Right lobe of liver (tissue), 4 donors: ENCODE data around the gene CFAP90.

Experiments
- POLR2A ChIP-seq: fragments of 450-650 bp; IDR thresholded peaks from one replicate; pipeline ENCODE4 v1.6.1; 2017; ENCODE audit warnings: antibody characterized with exemption, mild to moderate bottlenecking
- TF ChIP-seq, protein P1 (sequence below), 4 donors: fragments of 200-600 bp in 3 of 4; fragments of 450-650 bp in 1 of 4; IDR thresholded peaks; one replicate each; pipeline versions ENCODE4 v1.5.1 to v1.8.0; 2016 to 2022; ENCODE audit warnings: antibody characterized with exemption in 4 of 4, mild to moderate bottlenecking in 2 of 4
- donor health status: DM: no; HTN: no; CAD: no.
- donor health status: DM: no; HTN: no; CAD: no.
- donor health status: DM: no; HTN: yes; CAD: no.

DNA sequence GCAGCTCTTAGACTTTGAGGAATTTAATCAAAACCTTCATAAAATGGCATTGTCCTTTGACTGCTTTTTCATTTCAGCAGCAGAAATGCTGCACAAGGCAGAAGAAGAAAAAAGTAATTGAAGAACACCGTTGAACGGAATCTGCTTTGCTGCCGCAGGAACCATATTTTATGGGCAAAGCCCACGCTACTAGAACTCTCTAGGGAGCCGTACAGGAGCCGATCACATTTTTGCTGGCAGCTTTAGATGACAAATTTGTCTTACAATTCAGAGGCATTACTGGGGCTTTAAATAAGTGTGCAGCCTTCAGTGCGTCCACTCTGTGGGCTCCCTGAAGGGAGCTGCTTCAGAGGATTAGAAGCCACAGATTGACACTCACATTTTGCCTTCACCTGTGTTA, 5.4 kb downstream of the CFAP90 start:
- TF ChIP-seq POLR2A = no peak
- TF ChIP-seq, protein P1, sequence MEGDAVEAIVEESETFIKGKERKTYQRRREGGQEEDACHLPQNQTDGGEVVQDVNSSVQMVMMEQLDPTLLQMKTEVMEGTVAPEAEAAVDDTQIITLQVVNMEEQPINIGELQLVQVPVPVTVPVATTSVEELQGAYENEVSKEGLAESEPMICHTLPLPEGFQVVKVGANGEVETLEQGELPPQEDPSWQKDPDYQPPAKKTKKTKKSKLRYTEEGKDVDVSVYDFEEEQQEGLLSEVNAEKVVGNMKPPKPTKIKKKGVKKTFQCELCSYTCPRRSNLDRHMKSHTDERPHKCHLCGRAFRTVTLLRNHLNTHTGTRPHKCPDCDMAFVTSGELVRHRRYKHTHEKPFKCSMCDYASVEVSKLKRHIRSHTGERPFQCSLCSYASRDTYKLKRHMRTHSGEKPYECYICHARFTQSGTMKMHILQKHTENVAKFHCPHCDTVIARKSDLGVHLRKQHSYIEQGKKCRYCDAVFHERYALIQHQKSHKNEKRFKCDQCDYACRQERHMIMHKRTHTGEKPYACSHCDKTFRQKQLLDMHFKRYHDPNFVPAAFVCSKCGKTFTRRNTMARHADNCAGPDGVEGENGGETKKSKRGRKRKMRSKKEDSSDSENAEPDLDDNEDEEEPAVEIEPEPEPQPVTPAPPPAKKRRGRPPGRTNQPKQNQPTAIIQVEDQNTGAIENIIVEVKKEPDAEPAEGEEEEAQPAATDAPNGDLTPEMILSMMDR (IDR thresholded peaks at IDR 0.05) = no peak
